Muscle of leg (tissue), 16 donors: ENCODE results near the gene ATAD3C. TPM values are rescaled to one million over a fixed set of nuclear protein-coding genes. Genes with fewer than 3 reads are reported as not detected.
A peak's percentile ranks its signal among the peaks of the same experiment; 100 is the strongest.
"Not testable (repeated sequence)": the region's sequence is repeated elsewhere in the genome, so short reads cannot be mapped to it uniquely, and the experiment has no call there.

Source experiments
- DNase-seq: peaks from one replicate; pipeline ENCODE4 v3.0.0; 2013
- H3K27ac ChIP-seq: one replicate; pipeline ENCODE4 v1.5.1; 2013; ENCODE audit warnings: mild to moderate bottlenecking, low read length, control low read depth
- H3K27me3 ChIP-seq: one replicate; pipeline ENCODE4 v1.6.1; 2013; ENCODE audit warnings: low read length; ENCODE audit not compliant: control insufficient read depth, insufficient read depth
- H3K36me3 ChIP-seq: one replicate; pipeline ENCODE4 v1.6.1; 2013; ENCODE audit warnings: low read length; ENCODE audit not compliant: control insufficient read depth, insufficient read depth
- H3K4me1 ChIP-seq: one replicate; pipeline ENCODE4 v1.6.1; 2013; ENCODE audit warnings: low read length; ENCODE audit not compliant: control insufficient read depth, insufficient read depth
- H3K4me3 ChIP-seq: one replicate; pipeline ENCODE4 v1.5.1; 2013; ENCODE audit warnings: low read length, control low read depth
- H3K9me3 ChIP-seq: replicated peaks from 2 replicates; pipeline ENCODE4 v1.6.1; 2013; ENCODE audit warnings: low read depth, low read length; ENCODE audit not compliant: control insufficient read depth
- WGBS: methylation state at CpG from one replicate; pipeline ENCODE4 v1.1.5; 2013; ENCODE audit warnings: missing lambda C conversion rate; ENCODE audit not compliant: insufficient coverage; 5-methylcytosine and 5-hydroxymethylcytosine counted together
- long read RNA-seq, 11 donors: transcript quantifications; one replicate each; lab custom pipeline, GENCODE V29; 2026
- polyA plus RNA-seq, 8 donors: library from polyadenylated mRNA; unstranded; fragments of 120-200 nt; gene quantifications; one replicate each; pipeline versions ENCODE4 v1.2.1 to v1.2.3, GENCODE V29; 2013; ENCODE audit warnings: inconsistent platforms in 1 of 8, low replicate concordance in 1 of 8; ENCODE audit not compliant: insufficient read length in 8 of 8, insufficient read depth in 1 of 8
- total RNA-seq: library from RNA; stranded (reverse); fragments of 120-200 nt; gene quantifications from one replicate; pipeline ENCODE4 v1.2.4, GENCODE V29; 2013

Gene ATAD3C, protein sequence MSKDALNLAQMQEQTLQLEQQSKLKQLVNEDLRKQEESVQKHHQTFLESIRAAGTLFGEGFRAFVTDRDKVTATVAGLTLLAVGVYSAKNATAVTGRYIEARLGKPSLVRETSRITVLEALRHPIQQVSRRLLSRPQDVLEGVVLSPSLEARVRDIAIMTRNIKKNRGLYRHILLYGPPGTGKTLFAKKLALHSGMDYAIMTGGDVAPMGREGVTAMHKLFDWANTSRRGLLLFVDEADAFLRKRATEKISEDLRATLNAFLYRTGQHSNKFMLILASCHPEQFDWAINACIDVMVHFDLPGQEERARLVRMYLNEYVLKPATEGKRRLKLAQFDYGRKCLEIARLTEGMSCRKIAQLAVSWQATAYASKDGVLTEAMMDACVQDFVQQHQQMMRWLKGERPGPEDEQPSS
- total RNA-seq (0.22 TPM), polyA plus RNA-seq (1 to 10 TPM in 3 of 8 donors, under 1 TPM in 5; 0.28 to 1.2 (median 0.49) TPM)
- long read RNA-seq, donor 1: 0 reads
- long read RNA-seq, donor 2: 0 reads
- long read RNA-seq, donor 3: 0 reads
- long read RNA-seq, donor 4: 0 reads
- long read RNA-seq, donor 5: 0 reads
- long read RNA-seq, donor 6: 0 reads
- long read RNA-seq, donor 7: 0 reads
- long read RNA-seq, donor 8: 0 reads
- long read RNA-seq, donor 9: 0 reads
- long read RNA-seq, donor 10: 0 reads
- long read RNA-seq, donor 11: 0 reads

GRCh38 chr1:1449099-1449739, at the start of gene ATAD3C:
Gene ATAD3C (plus strand): TSS chr1:1449689. CDS start chr1:1450684, 995 bp downstream.
- Histone ChIP-seq H3K27ac (no peak within 1 kb of the TSS), H3K27me3 (peaks cover 2% of the 10 kb centered on the region), H3K4me1 (no peaks in the 10 kb centered on the region), H3K4me3 (no peak within 1 kb of the TSS), H3K9me3 (no peaks in the 10 kb centered on the region), H3K36me3 (no peaks in the 10 kb centered on the region)
- WGBS: no CpG with 5 or more reads among the region's 6 CpGs
- DNase-seq: no peak

GRCh38 chr1:1399872-1400575, 49.5 kb upstream of the ATAD3C start:
- WGBS: 6% methylated on average over 33 of the region's 34 CpGs
- no peak for DNase-seq
- H3K27ac ChIP-seq: peak overlapping the region; percentile 56
- H3K4me3 ChIP-seq: peak overlapping the region; percentile 89
- no peaks in the 10 kb centered on the region for H3K9me3 ChIP-seq
- H3K4me1 ChIP-seq: peaks cover 25% of the 10 kb centered on the region
- no peaks in the 10 kb centered on the region for H3K27me3 ChIP-seq
- peaks cover 62% of the 10 kb centered on the region for H3K36me3 ChIP-seq

DNA sequence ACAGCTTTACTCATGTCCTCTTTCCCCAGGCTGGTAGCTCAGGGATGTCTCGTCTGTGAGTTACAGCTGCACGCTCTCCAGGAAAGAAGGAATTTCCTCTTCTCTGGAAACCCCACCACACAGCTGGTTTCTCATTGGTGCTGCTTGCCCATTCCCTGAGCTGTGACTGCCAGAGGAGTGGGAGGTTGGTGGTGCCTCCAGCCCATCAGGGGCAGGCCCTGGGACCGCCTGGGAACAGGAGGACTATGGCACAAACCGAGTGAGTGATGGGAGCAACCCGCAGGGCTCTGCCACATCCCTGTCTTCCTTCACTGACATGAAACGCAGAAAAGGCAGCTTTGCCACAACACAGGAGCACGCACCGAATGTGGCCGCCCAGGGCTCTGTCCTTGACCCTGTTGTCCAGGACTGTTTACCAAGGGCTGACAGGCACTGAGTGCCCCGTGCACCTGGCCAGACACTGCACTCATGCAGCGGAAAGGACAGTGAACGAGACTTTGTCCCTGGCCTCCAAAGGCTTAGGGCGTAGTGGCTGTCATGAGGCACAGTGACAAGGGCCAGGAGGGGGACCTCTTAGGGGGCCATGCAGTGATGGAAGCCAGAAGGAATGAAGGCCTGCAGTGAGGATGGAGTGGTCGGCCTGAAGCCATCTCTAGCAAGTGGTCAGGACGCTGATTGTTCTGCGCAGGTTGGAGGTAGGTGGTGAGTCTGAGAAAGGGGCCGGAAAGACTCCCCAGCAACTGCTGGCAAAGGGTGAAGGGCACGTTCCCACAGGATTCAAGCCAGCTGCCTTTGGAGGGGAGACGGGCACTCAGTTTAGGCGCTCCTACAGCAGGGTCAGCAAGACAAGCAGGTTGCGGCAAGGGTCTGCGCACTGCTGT, 48.7 kb upstream of the ATAD3C start:
- no peak for DNase-seq
- no peaks in the 10 kb centered on the region for H3K9me3 ChIP-seq
- WGBS: 75% methylated on average over 18 of the region's 22 CpGs
- H3K27ac ChIP-seq: peak overlapping the region; percentile 56
- H3K4me1 ChIP-seq: peaks cover 29% of the 10 kb centered on the region
- no peaks in the 10 kb centered on the region for H3K27me3 ChIP-seq
- peak overlapping the region; percentile 89 for H3K4me3 ChIP-seq
- H3K36me3 ChIP-seq: peaks cover 61% of the 10 kb centered on the region

GRCh38 chr1:1401457-1402010, 48.0 kb upstream of the ATAD3C start:
- no peak for DNase-seq
- H3K4me3 ChIP-seq: no peak overlapping the region
- peaks cover 62% of the 10 kb centered on the region for H3K36me3 ChIP-seq
- H3K27ac ChIP-seq: no peak overlapping the region
- peaks cover 36% of the 10 kb centered on the region for H3K4me1 ChIP-seq
- WGBS: 76% methylated on average over 4 of the region's 7 CpGs
- no peaks in the 10 kb centered on the region for H3K27me3 ChIP-seq
- no peaks in the 10 kb centered on the region for H3K9me3 ChIP-seq

DNA sequence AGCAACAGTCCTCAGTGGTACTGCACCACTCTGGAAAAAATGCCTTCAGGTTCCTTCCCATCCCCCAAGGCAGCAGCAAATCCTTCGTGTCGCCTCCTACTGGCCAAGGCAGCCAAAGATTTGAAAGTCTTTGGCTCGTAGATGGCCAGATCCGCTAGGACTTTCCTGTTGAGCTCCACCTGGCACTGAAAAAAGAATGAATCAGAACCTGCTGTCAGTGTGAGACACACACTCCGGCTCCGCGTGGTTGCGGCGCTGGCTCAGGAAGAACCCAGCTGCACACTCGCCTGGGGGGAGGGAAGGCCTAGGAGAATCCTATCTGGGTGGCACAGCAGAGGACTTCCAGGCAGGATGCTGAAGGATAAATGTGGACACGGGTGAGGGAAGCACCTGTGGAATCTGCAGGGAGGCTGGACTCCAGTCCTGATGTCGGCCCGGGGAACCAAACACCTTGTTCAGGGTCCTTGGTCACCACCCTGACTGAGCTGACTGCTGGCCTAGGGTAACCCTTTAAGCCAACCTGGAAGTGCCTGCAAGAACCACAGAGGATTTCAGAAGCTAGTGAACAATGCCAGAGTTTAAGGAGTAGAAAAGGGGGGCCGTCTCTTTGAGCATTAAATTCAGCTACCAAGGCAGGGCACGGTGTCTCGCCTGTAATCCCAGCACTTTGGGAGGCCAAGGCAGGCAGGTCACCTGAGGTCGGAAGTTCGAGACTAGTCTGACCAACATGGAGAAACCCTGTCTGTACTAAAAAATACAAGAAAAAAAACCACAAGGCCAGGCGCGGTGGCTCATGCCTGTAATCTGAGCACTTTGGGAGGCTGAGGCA, 47.2 kb upstream of the ATAD3C start:
- no peaks in the 10 kb centered on the region for H3K27me3 ChIP-seq
- H3K9me3 ChIP-seq: no peaks in the 10 kb centered on the region
- 69% methylated on average over 18 of the region's 20 CpGs for WGBS
- no peak overlapping the region for H3K4me3 ChIP-seq
- no peak overlapping the region for H3K27ac ChIP-seq
- H3K36me3 ChIP-seq: peaks cover 57% of the 10 kb centered on the region
- peaks cover 36% of the 10 kb centered on the region for H3K4me1 ChIP-seq
- DNase-seq: no peak

GRCh38 chr1:1402901-1403392, 46.5 kb upstream of the ATAD3C start:
- H3K36me3 ChIP-seq: peaks cover 51% of the 10 kb centered on the region
- H3K4me3 ChIP-seq, DNase-seq, H3K27ac ChIP-seq, H3K27me3 ChIP-seq, H3K9me3 ChIP-seq: not testable (repeated sequence)
- 77% methylated on average over 5 of the region's 9 CpGs for WGBS
- peaks cover 33% of the 10 kb centered on the region for H3K4me1 ChIP-seq

DNA sequence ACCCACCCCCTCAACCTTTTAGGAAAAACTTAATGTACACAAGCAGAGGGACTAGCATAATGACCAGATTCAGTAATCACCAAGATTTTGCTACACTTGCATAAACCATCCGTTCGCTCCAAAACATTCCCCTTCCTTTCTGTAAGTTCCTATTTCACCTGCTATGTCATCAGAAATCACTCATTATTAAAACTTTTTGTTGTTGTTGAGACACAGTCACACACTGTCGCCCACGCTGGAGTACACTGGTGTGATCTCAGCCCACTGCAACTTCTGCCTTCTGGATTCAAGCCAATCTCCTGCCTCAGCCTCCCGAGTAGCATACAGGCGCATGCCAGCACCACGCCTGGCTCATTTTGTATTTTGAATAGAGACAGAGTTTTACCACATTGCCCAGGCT, 45.8 kb upstream of the ATAD3C start:
- Histone ChIP-seq H3K9me3 (no peaks in the 10 kb centered on the region), H3K36me3 (peaks cover 48% of the 10 kb centered on the region), H3K4me3 (no peak overlapping the region), H3K4me1 (peaks cover 32% of the 10 kb centered on the region), H3K27ac (no peak overlapping the region), H3K27me3 (no peaks in the 10 kb centered on the region)
- DNase-seq: no peak
- 78% methylated on average over 6 of the region's 7 CpGs for WGBS

GRCh38 chr1:1406101-1406820, 43.2 kb upstream of the ATAD3C start:
- WGBS: 46% methylated on average over 39 of the region's 43 CpGs
- peak overlapping the region; percentile 3 for H3K27ac ChIP-seq
- H3K36me3 ChIP-seq: peaks cover 45% of the 10 kb centered on the region

More at GRCh38 chr1:1406101-1406820, 43.2 kb upstream of the ATAD3C start:
- no peaks in the 10 kb centered on the region for H3K27me3 ChIP-seq
- peak overlapping the region; percentile 88 for H3K4me3 ChIP-seq
- peaks cover 21% of the 10 kb centered on the region for H3K4me1 ChIP-seq
- no peak for DNase-seq
- no peaks in the 10 kb centered on the region for H3K9me3 ChIP-seq
